BJ (cell line): ENCODE measurements around the gene MMP14. TPM values are rescaled to one million over a fixed set of nuclear protein-coding genes. Genes with fewer than 3 reads are reported as not detected.

Source experiments
- CTCF ChIA-PET: fragments of 350-600 bp; formaldehyde crosslinking; extraction: SDS; loops from one replicate; lab custom pipeline; 2021; ENCODE audit warnings: antibody characterized with exemption, inconsistent platforms; lab: Yijun Ruan, JAX
- POLR2A ChIA-PET: fragments of 300-600 bp; sonication (Branson Sonifier 250); formaldehyde crosslinking; extraction: SDS; loops from one replicate; lab custom pipeline; 2021; ENCODE audit warnings: antibody characterized with exemption; lab: Charles Lee
- DNase-seq: peaks from one replicate; pipeline ENCODE4 v3.0.0-alpha.2; 2011; ENCODE audit warnings: low read depth
- H3K27me3 ChIP-seq: 2 replicates; pipeline ENCODE4 v1.6.0; 2011; ENCODE audit warnings: low read length; ENCODE audit not compliant: control insufficient read depth, insufficient read depth
- H3K36me3 ChIP-seq: 2 replicates; pipeline ENCODE4 v1.5.1; 2011; ENCODE audit warnings: low read length; ENCODE audit not compliant: control insufficient read depth, insufficient read depth
- H3K4me3 ChIP-seq: 2 replicates; pipeline ENCODE4 v1.5.1; 2011; ENCODE audit warnings: low read depth, mild to moderate bottlenecking, control low read depth, low read length
- CTCF ChIP-seq: IDR thresholded peaks from 2 replicates; pipeline ENCODE4 v1.5.1; 2011; ENCODE audit warnings: low read depth, mild to moderate bottlenecking, control low read depth, inconsistent platforms, low read length, moderate library complexity; ENCODE audit not compliant: insufficient read depth
- polyA plus RNA-seq: library from polyadenylated mRNA; depleted of rRNA; stranded (reverse); fragments of >200 nt; gene quantifications from 2 replicates; pipeline ENCODE4 v1.2.3, GENCODE V29; 2011

Gene MMP14
- polyA plus RNA-seq, 1 experiment, result 592 TPM

GRCh38 chr14:22807432-22808087, 28.8 kb upstream of the MMP14 start:
- Histone ChIP-seq H3K4me3 (no peak overlapping the region), H3K36me3 (no peaks in the 10 kb centered on the region), H3K27me3 (peaks cover 2% of the 10 kb centered on the region; the same call in 1 of the 2 replicates)
- ChIA-PET CTCF (interaction anchor here (1.1 to 1.2 kb wide), 2 partner anchors 9 to 11 kb away, joined by 3 to 4 read pairs; no protein-coding TSS in a partner anchor), POLR2A (interaction anchor here (0.6 kb wide), 1 partner anchor 77 kb away, joined by 3 read pairs; no protein-coding TSS in a partner anchor)
- TF ChIP-seq CTCF, result no peak
- DNase-seq, result no peak

- Histone ChIP-seq H3K27me3 (0 out of 2 replicates have a peak, but pooled peaks cover under 1% of the 10 kb centered on the region), H3K4me3 (no peak overlapping the region), H3K36me3 (no peaks in the 10 kb centered on the region)
- ChIA-PET CTCF (interaction anchor here (0.7 to 1.2 kb wide), 2 partner anchors 21 to 239 kb away, joined by 3 read pairs; no protein-coding TSS in a partner anchor), POLR2A (no interaction called here)
- DNase-seq, result no peak
- TF ChIP-seq CTCF, result no peak
These were observed 27.8 kb upstream of the MMP14 start for GRCh38 chr14:22808388-22809209.

- Histone ChIP-seq H3K27me3 (no peaks in the 10 kb centered on the region), H3K4me3 (no peak overlapping the region), H3K36me3 (no peaks in the 10 kb centered on the region)
- ChIA-PET POLR2A (interaction anchor here (0.6 kb wide), 1 partner anchor 10 kb away, joined by 4 read pairs; no protein-coding TSS in a partner anchor), CTCF (interaction anchor here (1.6 kb wide), 1 partner anchor 41 kb away, joined by 4 read pairs; no protein-coding TSS in a partner anchor)
- TF ChIP-seq CTCF, result no peak
- DNase-seq, result no peak
These were observed 24.7 kb upstream of the MMP14 start for GRCh38 chr14:22811722-22812121.

GRCh38 chr14:22812744-22813143, 23.6 kb upstream of the MMP14 start:
- H3K4me3 ChIP-seq, result no peak overlapping the region
- DNase-seq, result no peak
- ChIA-PET POLR2A (no interaction called here), CTCF (interaction anchor here (0.7 kb wide), 1 partner anchor 256 kb away, joined by 4 read pairs; no protein-coding TSS in a partner anchor)
- no peaks in the 10 kb centered on the region for H3K36me3 ChIP-seq
- H3K27me3 ChIP-seq, result no peaks in the 10 kb centered on the region
- no peak for TF ChIP-seq CTCF

- H3K36me3 ChIP-seq, result no peaks in the 10 kb centered on the region
- ChIA-PET POLR2A (no interaction called here), CTCF (interaction anchor here (0.7 kb wide), 1 partner anchor 257 kb away, joined by 4 read pairs; no protein-coding TSS in a partner anchor)
- no peak overlapping the region for H3K4me3 ChIP-seq
- DNase-seq, result no peak
- no peaks in the 10 kb centered on the region for H3K27me3 ChIP-seq
- no peak for TF ChIP-seq CTCF
These were observed 23.2 kb upstream of the MMP14 start for GRCh38 chr14:22813145-22813544.
